ENCODE data around the gene PRKCB.

PRKCB gene

GRCh38 chr16:24221219-24221618, 385.4 kb downstream of the PRKCB start:
- no peak for DNase-seq (ENCODE audit: low read depth in 1 of 2, low spot score in 1 of 2)

GRCh38 chr16:24228514-24228913, 392.7 kb downstream of the PRKCB start:
- Histone ChIP-seq H3K4me3 (replicated peaks; ENCODE audit: insufficient read depth, low read length) (no peak overlapping the region), H3K27me3 (ENCODE audit: insufficient read depth, poor library complexity, severe bottlenecking) (no peaks in the 10 kb centered on the region), H3K27ac (replicated peaks) (no peak overlapping the region)
- DNase-seq (ENCODE audit: low read depth in 1 of 2, low spot score in 1 of 2), result no peak
- TF ChIP-seq, protein P1, sequence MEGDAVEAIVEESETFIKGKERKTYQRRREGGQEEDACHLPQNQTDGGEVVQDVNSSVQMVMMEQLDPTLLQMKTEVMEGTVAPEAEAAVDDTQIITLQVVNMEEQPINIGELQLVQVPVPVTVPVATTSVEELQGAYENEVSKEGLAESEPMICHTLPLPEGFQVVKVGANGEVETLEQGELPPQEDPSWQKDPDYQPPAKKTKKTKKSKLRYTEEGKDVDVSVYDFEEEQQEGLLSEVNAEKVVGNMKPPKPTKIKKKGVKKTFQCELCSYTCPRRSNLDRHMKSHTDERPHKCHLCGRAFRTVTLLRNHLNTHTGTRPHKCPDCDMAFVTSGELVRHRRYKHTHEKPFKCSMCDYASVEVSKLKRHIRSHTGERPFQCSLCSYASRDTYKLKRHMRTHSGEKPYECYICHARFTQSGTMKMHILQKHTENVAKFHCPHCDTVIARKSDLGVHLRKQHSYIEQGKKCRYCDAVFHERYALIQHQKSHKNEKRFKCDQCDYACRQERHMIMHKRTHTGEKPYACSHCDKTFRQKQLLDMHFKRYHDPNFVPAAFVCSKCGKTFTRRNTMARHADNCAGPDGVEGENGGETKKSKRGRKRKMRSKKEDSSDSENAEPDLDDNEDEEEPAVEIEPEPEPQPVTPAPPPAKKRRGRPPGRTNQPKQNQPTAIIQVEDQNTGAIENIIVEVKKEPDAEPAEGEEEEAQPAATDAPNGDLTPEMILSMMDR (IDR thresholded peaks at IDR 0.05; ENCODE audit: insufficient read depth, low read length), result no peak
- TF ChIP-seq, protein P2, sequence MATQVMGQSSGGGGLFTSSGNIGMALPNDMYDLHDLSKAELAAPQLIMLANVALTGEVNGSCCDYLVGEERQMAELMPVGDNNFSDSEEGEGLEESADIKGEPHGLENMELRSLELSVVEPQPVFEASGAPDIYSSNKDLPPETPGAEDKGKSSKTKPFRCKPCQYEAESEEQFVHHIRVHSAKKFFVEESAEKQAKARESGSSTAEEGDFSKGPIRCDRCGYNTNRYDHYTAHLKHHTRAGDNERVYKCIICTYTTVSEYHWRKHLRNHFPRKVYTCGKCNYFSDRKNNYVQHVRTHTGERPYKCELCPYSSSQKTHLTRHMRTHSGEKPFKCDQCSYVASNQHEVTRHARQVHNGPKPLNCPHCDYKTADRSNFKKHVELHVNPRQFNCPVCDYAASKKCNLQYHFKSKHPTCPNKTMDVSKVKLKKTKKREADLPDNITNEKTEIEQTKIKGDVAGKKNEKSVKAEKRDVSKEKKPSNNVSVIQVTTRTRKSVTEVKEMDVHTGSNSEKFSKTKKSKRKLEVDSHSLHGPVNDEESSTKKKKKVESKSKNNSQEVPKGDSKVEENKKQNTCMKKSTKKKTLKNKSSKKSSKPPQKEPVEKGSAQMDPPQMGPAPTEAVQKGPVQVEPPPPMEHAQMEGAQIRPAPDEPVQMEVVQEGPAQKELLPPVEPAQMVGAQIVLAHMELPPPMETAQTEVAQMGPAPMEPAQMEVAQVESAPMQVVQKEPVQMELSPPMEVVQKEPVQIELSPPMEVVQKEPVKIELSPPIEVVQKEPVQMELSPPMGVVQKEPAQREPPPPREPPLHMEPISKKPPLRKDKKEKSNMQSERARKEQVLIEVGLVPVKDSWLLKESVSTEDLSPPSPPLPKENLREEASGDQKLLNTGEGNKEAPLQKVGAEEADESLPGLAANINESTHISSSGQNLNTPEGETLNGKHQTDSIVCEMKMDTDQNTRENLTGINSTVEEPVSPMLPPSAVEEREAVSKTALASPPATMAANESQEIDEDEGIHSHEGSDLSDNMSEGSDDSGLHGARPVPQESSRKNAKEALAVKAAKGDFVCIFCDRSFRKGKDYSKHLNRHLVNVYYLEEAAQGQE (IDR thresholded peaks at IDR 0.05; ENCODE audit: insufficient replicate concordance, low read depth), result no peak
- TF ChIP-seq POLR2AphosphoS5 (IDR thresholded peaks at IDR 0.05; ENCODE audit: low read depth), result no peak
- no peak for TF ChIP-seq SPI1 (IDR thresholded peaks at IDR 0.05; ENCODE audit: borderline replicate concordance, low read depth)
- TF ChIP-seq GABPA (IDR thresholded peaks at IDR 0.05; ENCODE audit: low read depth), result no peak

More at GRCh38 chr16:24221219-24221618, 385.4 kb downstream of the PRKCB start:
- Histone ChIP-seq H3K27me3 (ENCODE audit: insufficient read depth, poor library complexity, severe bottlenecking) (no peaks in the 10 kb centered on the region), H3K27ac (replicated peaks) (no peak overlapping the region), H3K4me3 (replicated peaks; ENCODE audit: insufficient read depth, low read length) (no peak overlapping the region)
- TF ChIP-seq, protein P1 (IDR thresholded peaks at IDR 0.05; ENCODE audit: insufficient read depth, low read length), result no peak
- TF ChIP-seq GABPA (IDR thresholded peaks at IDR 0.05; ENCODE audit: low read depth), result no peak
- TF ChIP-seq SPI1 (IDR thresholded peaks at IDR 0.05; ENCODE audit: borderline replicate concordance, low read depth), result no peak
- TF ChIP-seq, protein P2 (IDR thresholded peaks at IDR 0.05; ENCODE audit: insufficient replicate concordance, low read depth), result no peak
- no peak for TF ChIP-seq POLR2AphosphoS5 (IDR thresholded peaks at IDR 0.05; ENCODE audit: low read depth)

GRCh38 chr16:24232936-24233335, 397.2 kb downstream of the PRKCB start:
- Histone ChIP-seq H3K27ac (replicated peaks) (no peak overlapping the region), H3K27me3 (ENCODE audit: insufficient read depth, poor library complexity, severe bottlenecking) (no peaks in the 10 kb centered on the region), H3K4me3 (replicated peaks; ENCODE audit: insufficient read depth, low read length) (no peak overlapping the region)
- TF ChIP-seq, protein P1 (IDR thresholded peaks at IDR 0.05; ENCODE audit: insufficient read depth, low read length), result no peak
- TF ChIP-seq SPI1 (IDR thresholded peaks at IDR 0.05; ENCODE audit: borderline replicate concordance, low read depth), result no peak
- no peak for DNase-seq (ENCODE audit: low read depth in 1 of 2, low spot score in 1 of 2)

GRCh38 chr16:24234737-24235136, 399.0 kb downstream of the PRKCB start:
- TF ChIP-seq GABPA (IDR thresholded peaks at IDR 0.05; ENCODE audit: low read depth) (no peak), POLR2AphosphoS5 (IDR thresholded peaks at IDR 0.05; ENCODE audit: low read depth) (no peak), SPI1 (IDR thresholded peaks at IDR 0.05; ENCODE audit: borderline replicate concordance, low read depth) (no peak)
- TF ChIP-seq, protein P2 (IDR thresholded peaks at IDR 0.05; ENCODE audit: insufficient replicate concordance, low read depth), result no peak
- TF ChIP-seq, protein P1 (IDR thresholded peaks at IDR 0.05; ENCODE audit: insufficient read depth, low read length), result no peak
- DNase-seq (ENCODE audit: low read depth in 1 of 2, low spot score in 1 of 2), result no peak

More at GRCh38 chr16:24234737-24235136, 399.0 kb downstream of the PRKCB start:
- no peak overlapping the region for H3K27ac ChIP-seq (replicated peaks)
- no peaks in the 10 kb centered on the region for H3K27me3 ChIP-seq (ENCODE audit: insufficient read depth, poor library complexity, severe bottlenecking)
- no peak overlapping the region for H3K4me3 ChIP-seq (replicated peaks; ENCODE audit: insufficient read depth, low read length)

All from HL-60 (cell line).